Left cardiac atrium (tissue), 4 donors: ENCODE measurements around the gene WDFY4. TPM values are rescaled to one million over a fixed set of nuclear protein-coding genes. Genes with fewer than 3 reads are reported as not detected.

Experiments
- ATAC-seq, 2 donors: fragments of 200-7000 bp; cut with Tn5 transposase; one replicate each; pipeline ENCODE4 v1.9.1; 2020; ENCODE audit warnings: mild to moderate bottlenecking in 2 of 2, moderate library complexity in 2 of 2
- DNase-seq: peaks from one replicate; pipeline ENCODE4 v3.0.0-alpha.2; 2020
- intact Hi-C, 2 donors: fragments of 100-400 bp; cut with DNase I; formaldehyde crosslinking; loops; one replicate each; pipeline versions ENCODE4 v1.14.1 to v1.15.1; 2022 to 2023
- microRNA-seq, 2 donors: library from miRNA; unstranded; fragments of <30 nt; microRNA quantifications; one replicate each; pipeline ENCODE4 v1.2.0, GENCODE V29; 2020
- total RNA-seq, 2 donors: library from RNA; stranded (reverse); fragmentation: NEBNext Ultra II Directional; extraction: Animal tissue kit (Norgen Biotek cat#: 25700); gene quantifications; one replicate each; pipeline ENCODE4 v1.2.1, GENCODE V29; 2021
- donor health status: DM: no; HTN: yes; CAD: no.
- donor health status: DM: no; HTN: yes; CAD: no; lungs with severe emphysema.
- donor health status: DM: yes; HTN: yes; CAD: no.
- donor health status: Dilated cardiomyopathy.

WDFY4 gene
- total RNA-seq, 2 donors from 2014 or later, result 2.6 to 3.8 TPM

- intact Hi-C loops, result no loop called here
- peak; percentile 15 to 38 for ATAC-seq
- no peak for DNase-seq
These were observed 324.0 kb downstream of the WDFY4 start for GRCh38 chr10:49008505-49009198.

- ATAC-seq (peak; percentile 17 to 24), DNase-seq (no peak)
- intact Hi-C loops, result no loop called here
These were observed 324.7 kb downstream of the WDFY4 start for GRCh38 chr10:49009199-49009979.

- DNase-seq (no peak), ATAC-seq (peak in 1 of 2 donors; percentile 13)
- intact Hi-C loops, result no loop called here
These were observed 325.6 kb downstream of the WDFY4 start for GRCh38 chr10:49010295-49010694.

GRCh38 chr10:49010865-49011264 is 326.2 kb downstream of the WDFY4 start:
- ATAC-seq, result no peak
- intact Hi-C loops, result no loop called here
- DNase-seq, result no peak

- ATAC-seq, result no peak
- intact Hi-C loops, result no loop called here
- no peak for DNase-seq
These were observed 327.1 kb downstream of the WDFY4 start for GRCh38 chr10:49011756-49012155.

- ATAC-seq (no peak), DNase-seq (no peak)
These were observed 327.9 kb downstream of the WDFY4 start for GRCh38 chr10:49012603-49013002.

GRCh38 chr10:49015700-49016099 is 331.0 kb downstream of the WDFY4 start:
- ATAC-seq (no peak), DNase-seq (no peak)
- intact Hi-C loops, result no loop called here

More at GRCh38 chr10:49012603-49013002, 327.9 kb downstream of the WDFY4 start:
- intact Hi-C loops, result no loop called here

GRCh38 chr10:49021685-49022084 is 337.0 kb downstream of the WDFY4 start:
- DNase-seq (no peak), ATAC-seq (no peak)
- intact Hi-C loops, result no loop called here

- no peak for ATAC-seq
- DNase-seq, result no peak
- intact Hi-C loops, result no loop called here
These were observed 338.4 kb downstream of the WDFY4 start for GRCh38 chr10:49023071-49023470.

- peak; percentile 61 to 78 for ATAC-seq
- DNase-seq, result no peak
- intact Hi-C loops, result no loop called here
These were observed 339.1 kb downstream of the WDFY4 start for GRCh38 chr10:49023752-49024151.

- peak; percentile 75 to 83 for ATAC-seq
These were observed 339.8 kb downstream of the WDFY4 start for GRCh38 chr10:49024484-49024883.

GRCh38 chr10:49025347-49025983 is 340.8 kb downstream of the WDFY4 start:
- intact Hi-C loops, result no loop called here
- DNase-seq (no peak), ATAC-seq (no peak)

More at GRCh38 chr10:49024484-49024883, 339.8 kb downstream of the WDFY4 start:
- intact Hi-C loops, result no loop called here
- no peak for DNase-seq

- no peak for ATAC-seq
- intact Hi-C loops, result no loop called here
- no peak for DNase-seq
These were observed 344.0 kb downstream of the WDFY4 start for GRCh38 chr10:49028639-49029038.

- ATAC-seq (no peak), DNase-seq (no peak)
- intact Hi-C loops, result no loop called here
These were observed 345.0 kb downstream of the WDFY4 start for GRCh38 chr10:49029666-49030065.

Small RNAs within 50 kb of the gene (microRNA-seq; reads per million reads assigned to microRNA genes)
- 0 reads per million in 2 donors for gene MIR4294

Other genes starting within 250 kb of the WDFY4 start
- 1 to 10 TPM; 4.7 to 6.0 TPM for gene ARHGAP22, start 79.8 kb upstream of the WDFY4 start, total RNA-seq